HG02798 (cell line): ENCODE data around the gene GLYATL2.

Experiments
- ATAC-seq: cut with Tn5 transposase; IDR thresholded peaks from one replicate; pipeline ENCODE4 v1.9.1; 2021; ENCODE audit warnings: mild to moderate bottlenecking; ENCODE audit not compliant: unreplicated experiment, poor library complexity

The GLYATL2 gene

DNA sequence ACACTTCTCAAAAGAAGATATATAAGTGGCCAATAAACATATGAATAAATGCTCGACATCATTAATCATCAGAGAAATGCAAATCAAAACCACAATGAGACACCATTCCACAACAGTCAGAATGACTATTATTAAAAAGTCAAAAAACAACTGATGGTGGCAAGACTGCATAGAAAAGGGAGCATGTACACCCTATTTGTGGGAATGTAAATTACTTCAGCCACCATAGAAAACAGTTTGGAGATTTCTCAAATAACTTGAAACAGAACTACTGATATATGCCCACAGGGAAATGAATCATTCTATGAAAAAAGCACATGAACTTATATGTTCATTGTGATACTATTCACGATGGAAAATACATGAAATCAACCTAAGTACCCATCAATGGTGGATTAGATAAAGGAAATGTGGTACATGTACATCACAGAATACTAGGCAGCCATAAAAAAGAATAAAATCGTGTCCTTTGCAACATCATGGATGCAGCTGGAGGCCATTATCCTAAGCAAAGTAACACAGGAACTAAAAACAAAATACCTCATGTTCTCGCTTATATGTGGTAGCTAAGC is 42.4 kb downstream of the GLYATL2 start:
- ATAC-seq: no peak

DNA sequence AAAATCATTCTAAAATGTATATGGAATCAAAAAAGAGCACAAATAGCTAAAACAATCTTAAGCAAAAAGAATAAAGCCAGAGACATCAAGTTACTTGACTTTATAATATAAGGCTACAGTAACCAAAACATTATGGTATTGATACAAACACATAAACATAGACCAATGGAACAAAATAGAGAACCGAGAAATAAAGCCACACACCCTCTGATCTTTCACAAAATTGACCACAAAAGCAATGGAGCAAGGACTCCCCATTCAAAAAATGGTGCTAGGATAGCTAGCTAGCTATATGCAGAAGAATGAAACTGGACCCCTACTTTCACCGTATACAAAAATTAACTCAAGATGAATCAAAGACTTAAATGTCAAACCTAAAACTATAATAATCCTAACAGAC is 43.2 kb downstream of the GLYATL2 start:
- ATAC-seq: no peak

DNA sequence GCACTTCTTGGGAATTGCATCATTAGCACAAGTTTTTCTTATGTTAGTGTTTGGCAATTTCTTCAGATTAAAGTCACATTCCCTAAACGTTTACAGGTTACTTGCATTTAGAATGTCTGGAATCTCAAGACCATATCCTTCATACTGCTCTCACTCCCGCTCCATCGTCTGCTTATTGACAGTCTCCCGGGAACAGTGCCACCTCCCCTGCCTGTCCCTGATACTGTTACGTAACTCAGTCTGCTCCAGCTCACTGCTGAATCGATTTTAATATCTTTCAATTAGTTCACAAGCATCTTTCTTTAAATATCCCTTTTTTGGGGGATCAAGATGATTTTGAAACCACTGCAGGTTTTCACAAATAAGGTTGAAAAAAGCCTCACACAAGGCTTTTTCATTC is 48.2 kb downstream of the GLYATL2 start:
- no peak for ATAC-seq

DNA sequence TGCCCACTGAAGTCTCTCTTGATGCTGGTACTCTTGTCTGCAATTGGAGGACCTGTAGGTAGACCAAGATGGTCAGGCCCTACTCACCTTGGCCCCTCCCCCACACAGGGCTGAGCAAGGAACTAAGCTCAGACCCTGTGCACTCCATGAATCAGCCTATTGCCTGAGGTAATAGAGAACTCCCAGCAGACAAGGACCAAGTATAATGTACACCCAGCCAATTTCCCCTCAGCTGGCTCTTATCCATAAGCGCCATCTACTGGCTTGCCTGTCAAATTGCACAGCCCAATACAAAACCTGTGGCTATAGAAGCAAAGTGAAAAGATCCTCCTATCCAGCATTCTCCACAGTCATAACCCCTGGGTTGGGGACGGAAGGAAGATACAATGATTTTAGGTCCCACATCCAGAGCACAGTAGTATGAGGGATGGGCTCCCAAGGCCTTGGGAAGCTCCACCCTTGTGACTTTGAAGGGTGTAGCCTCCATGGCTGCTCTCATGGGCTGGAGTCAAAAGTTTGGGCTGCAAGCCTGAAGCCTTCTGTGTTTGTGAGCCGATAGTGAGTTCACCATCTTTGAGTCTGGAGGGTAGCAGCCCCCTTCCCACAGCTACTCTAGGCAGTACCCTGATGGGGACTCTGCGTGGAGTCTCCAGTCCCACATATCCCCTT is 56.0 kb downstream of the GLYATL2 start:
- peak; percentile 95 for ATAC-seq

DNA sequence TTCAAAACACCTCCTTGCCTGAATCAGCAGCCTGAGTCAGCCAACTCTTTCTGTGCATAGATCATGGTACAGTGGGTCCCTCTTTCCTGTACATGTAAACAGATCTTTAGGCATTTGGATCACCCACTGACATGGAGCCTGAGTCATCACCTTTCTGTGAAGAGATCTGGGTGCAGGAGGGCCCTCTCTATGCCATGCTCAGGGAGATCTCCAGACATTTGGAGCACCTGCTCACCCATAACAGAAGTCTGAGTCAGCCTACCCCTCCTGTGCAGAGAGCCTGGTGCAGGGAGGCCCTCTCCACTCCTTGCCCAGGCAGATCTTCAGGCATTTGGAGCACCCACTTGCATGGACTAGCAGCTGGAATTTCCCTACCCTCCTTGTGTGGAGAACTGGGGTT is 56.6 kb downstream of the GLYATL2 start:
- peak; percentile 9 for ATAC-seq

DNA sequence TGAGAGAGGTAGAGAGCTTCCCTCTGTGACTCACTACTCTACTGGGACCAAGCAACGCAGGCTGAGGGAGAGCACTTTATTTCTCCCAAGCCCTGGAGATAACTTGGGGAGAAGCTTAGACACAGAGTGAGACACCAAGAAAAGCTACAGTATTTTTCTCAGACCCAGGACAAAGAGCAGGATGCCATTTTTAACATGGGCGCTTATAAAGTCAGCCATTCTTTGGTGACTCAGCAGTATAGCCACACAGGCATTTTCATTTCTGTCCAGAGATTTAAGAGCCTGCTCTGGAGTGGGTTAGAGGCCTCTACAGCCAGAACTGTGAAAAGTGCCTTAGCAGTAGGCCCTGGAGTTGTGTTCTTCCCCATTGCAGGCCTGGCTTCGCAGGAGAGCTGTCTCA is 57.8 kb downstream of the GLYATL2 start:
- no peak for ATAC-seq

DNA sequence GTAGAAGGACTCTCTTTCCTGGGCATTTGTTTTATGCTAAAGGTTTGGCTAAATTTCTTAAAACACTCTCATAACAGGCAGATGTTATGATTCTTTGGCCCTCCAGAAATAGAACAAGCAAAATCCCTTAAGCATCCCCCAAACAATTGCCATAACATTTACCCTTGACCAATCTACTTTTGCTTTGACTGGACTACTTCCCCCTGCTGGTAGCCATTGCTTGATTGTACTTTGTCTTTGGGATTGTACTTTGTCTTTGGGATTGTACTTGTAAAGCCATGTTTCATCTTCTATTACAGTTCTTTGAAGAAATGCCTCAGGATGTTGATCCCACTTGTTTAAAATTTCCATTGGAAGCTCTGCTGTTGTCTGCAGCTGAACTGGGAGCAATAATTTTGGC is 59.5 kb downstream of the GLYATL2 start:
- no peak for ATAC-seq
